NCI-H2196 (cell line): ENCODE results near the gene GTF2H1.
"Not testable (repeated sequence)": the region's sequence is repeated elsewhere in the genome, so short reads cannot be mapped to it uniquely, and the experiment has no call there.

ENCODE experiments used
- DNase-seq: peaks from one replicate; lab custom pipeline; 2025; ENCODE audit not compliant: unreplicated experiment; lab: John Stamatoyannopoulos, UW

Gene GTF2H1

DNA sequence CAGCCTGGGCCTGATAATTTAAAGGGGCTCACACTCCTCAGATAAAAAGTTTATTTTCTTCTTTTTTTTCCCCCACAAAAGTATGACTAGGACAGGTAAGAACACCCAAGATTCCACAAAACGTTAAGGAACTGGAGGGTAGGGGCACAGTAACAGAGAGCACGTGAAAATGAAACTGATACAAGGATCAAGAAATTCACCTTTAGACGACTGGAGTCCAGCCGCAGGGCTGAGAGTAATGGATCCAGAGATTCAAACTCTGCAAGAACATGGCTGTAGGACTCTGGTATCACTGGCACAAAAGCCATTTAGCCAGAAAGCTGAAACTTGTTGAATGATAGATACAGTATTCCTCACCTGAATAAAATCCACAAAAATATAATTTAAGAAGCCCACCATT lies 4.8 kb upstream of the GTF2H1 start:
- DNase-seq = no peak

DNA sequence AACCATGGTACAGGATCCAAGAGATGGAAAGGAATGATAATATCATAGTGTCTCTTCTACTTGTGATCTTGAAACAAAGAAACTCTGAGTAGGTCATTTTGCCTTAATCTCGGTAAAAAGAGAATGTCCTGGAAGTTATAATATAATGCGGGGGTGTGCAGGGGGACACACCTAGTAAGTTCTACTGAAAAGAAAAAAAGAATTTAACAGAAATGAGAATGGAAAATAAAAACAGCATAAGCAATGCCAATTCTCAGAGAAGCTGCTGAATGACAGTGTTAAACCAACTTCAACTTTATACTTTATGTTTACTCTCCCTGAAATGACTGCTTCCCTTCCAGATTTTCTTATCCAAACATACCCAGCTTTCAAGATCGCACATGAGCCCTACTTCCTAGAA lies 2.5 kb upstream of the GTF2H1 start:
- DNase-seq = no peak

DNA sequence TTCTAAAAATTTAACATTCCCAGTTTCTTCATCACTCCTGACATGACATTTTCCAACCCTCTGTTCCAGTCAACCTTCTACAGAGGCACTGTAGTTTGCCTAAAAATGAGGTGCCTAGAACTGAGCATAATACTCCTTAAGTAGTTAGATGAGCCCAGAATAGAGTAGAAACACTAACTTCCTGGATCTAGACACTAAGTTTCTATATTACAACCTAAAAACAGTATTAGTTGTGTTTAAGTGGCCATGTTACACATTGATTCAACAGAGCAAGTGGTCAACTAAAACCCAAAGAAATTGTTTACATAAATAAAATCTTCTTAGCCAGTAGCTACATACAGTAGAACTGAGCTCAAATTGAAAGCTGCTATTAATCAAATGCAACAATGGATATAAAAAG lies 1.8 kb upstream of the GTF2H1 start:
- DNase-seq = no peak

DNA sequence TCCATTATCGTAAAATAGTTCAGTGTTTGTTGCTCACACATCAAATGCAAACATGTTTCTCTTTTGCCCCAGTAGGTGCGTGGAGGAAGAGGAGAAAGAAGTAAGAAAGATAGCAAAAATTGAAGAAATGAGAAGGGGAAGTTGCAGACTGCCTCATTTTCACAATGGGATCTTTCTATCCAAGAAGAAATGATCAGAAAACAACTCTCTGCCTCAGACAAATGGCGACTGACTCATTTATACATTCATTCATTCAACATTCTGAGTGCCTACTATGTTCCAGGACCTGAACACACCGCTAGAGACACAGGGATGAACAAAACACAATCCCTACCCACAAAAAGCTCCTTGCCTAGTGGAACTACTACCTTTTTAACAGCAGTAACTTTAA lies 794 bp upstream of the GTF2H1 start:
- no peak for DNase-seq

DNA sequence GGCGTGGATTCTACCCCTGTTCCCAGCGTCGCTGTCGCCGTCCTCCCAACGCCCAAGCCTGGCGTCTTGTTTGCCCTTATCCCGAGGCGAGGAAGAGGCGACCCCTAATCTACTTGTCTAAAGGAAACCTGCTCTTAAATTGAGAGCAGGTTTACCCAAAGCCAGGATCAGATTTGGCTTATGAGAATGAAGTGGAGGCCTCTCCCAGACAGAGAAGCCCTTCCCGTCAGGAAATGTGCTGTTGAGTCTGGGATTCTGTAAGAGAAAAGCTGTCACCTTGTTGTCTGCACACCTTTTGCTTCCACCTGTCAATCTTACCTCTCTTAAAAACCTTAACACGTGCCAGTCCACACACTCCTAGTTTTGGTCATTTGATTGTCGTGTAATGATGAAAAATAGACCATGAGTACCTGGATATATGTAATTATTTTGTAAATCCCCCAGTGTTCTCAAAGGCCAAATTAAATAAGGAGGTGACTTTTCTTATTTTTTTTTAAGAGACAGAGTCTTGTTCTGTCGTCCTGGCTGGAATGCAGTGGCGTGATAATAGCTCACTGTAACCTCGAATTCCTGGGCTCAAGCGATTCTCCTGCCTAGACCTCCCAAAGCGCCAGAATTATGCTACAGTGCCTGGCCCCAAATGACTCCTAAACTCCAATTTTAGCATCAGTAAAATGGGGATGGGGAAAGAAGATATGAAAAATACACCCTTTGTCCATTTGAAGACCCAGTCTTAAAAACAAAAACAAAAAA lies 627 bp downstream of the GTF2H1 start:
- no peak for DNase-seq

DNA sequence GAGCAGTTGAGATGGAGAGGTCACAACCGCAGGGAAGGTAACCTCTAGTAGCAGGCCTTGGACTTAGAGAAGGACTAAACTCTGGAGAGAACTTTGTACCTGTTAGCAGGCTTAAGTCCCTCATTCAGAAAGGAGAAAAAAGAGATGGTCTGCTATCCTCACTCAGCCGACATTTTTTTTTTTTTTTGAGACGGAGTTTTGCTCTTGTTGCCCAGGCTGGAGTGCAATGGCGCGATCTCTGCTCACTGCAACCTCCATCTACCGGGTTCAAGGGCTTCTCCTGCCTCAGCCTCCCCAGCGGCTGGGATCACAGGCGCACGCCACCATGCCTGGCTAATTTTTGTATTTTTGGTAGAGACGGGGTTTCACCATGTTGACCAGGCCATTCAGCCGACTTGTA lies 1.5 kb downstream of the GTF2H1 start:
- not testable (repeated sequence) for DNase-seq

DNA sequence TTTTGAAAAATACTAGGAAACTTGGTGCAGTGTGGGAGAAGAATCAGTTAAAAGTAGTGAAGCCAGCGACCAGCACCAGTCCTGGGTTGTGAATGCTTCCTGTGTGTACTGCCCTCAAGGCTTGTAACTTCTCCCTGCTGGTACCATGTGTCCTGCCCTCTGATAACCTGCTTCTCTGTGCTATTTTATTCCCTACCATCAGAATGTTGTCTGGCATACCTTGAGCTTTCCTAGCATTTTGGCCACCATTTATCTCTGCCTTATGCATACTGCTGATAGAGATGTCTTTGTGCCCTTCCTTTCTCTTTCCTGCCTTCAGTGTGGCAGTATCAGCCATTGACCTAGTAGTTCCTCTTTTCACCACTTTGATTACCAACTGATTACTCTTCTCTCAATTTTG lies 2.0 kb downstream of the GTF2H1 start:
- no peak for DNase-seq

DNA sequence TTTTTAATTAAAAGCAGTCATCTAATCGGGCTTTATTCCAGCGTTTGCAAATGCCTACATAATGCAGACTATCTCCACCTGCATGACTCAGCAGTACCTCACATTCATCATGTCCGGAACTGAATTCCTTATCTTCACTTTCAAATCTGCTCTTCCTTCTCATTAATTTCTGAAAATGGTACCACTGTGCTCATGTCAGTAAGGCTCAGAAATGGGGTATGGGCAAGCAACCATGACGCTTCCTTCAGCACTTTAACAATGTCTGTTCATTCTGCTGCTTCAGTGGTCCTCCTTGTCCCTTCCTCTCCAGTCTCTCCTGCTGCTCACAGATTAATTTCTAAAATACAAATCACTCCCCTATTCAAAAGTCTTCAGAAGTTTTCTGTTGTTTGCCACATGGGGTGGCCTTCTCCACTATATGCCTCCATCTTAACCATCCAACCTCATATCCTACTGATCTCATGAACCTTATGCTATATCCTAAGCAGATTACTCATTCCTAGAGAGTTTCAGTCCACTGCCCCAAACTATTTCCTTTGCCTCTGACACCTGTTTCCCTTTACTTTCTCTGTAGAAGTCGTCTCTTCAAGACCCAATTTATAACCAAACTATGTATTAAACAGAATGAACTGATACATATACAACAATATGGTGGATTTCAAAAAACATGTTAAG lies 7.0 kb downstream of the GTF2H1 start:
- DNase-seq = no peak

DNA sequence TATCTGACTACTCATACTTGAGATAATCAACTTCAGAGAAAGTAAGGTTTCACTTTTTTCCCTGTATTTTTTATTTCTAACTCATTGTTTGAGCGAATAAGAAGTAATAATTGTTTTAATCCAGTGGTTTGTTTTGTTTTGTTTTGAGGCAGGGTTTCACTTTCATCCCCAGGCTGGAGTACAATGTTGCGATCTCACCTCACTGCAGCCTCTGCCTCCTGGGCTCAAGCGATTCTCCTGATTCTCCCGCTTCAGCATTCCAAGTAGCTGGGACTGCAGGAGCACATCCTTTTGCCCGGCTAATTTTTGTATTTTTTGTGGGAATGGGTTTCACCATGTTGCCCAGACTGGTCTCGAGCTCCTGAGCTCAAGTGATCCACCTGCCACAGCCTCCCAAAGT lies 8.6 kb downstream of the GTF2H1 start:
- no peak for DNase-seq

DNA sequence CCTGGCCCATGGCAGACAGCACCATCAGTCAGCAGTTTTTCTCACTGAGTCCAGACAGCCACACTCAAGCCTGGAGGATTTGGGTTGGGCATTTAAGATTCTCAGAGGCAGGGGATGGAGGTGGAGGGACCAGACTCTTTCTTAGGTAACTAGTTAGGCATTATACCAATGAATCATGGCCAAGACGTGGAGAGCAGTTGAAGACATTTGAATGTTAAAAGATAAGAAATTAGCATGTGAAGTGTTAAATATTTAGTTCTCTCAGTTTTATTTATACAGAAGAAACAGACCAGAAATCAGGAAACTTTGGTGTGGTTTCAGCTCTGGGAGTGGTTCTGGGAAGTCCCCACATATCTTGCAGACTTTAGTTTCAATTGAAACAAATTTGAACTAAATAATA lies 9.9 kb downstream of the GTF2H1 start:
- DNase-seq = no peak

DNA sequence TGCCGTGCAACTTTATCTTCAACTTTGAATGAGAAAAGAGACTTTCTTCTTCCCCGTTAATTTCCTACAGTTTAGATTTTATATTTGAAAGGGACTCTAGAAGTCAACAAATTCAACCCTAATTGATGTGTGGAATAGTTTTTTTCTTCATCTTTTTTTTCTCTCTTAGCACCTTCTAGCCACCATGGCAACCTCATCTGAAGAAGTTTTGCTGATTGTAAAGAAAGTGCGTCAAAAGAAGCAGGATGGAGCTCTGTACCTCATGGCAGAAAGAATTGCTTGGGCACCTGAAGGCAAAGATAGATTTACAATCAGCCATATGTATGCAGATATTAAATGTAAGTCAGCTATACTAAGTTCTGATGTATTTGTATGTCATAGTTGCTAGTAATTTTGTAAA lies 10.5 kb downstream of the GTF2H1 start:
- DNase-seq = no peak

DNA sequence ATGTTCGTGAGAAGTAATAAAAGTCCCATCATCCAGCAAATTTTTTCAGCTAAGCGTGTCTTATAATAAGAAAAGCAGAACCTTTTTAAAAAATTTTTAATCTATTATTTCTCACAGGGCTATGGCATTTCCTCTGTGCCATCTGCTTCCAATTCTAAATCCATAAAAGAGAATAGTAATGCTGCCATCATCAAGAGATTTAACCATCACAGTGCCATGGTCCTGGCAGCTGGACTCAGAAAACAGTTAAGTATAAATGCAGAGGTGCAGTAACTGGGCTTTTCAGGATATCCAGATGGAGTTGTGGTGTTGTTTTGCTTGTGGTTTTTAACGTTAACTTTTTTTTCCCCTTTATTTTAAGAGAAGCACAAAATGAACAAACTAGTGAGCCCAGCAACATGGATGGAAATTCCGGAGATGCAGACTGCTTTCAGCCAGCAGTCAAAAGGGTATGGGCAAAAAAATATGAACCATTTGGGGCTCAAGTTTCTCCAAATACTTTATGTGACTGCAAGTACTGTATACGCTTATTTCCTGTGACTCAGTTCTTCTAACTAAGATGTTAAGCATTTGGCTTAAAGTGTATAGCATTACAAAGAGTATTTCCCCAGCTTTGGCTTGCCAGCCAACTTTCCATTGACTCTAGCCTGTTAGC lies 25.2 kb downstream of the GTF2H1 start:
- no peak for DNase-seq

DNA sequence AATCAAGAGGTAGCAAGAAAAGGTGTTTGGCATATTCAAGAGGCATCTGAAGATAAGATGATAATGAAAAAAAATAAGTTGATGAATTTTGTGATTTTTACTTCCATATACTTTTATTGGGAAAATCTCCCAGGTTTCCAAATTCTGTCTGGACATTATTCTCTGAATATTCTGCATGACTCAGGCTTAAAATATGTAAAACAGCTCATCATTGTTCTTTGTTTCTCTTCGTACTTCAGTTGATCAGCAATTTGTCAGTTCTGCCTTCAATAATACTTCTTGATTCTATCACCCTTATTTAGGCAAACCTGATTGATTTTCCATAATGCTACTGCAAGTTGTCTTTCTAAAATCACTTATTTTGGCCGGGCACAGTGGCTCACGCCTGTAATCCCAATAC lies 30.2 kb downstream of the GTF2H1 start:
- DNase-seq = no peak

DNA sequence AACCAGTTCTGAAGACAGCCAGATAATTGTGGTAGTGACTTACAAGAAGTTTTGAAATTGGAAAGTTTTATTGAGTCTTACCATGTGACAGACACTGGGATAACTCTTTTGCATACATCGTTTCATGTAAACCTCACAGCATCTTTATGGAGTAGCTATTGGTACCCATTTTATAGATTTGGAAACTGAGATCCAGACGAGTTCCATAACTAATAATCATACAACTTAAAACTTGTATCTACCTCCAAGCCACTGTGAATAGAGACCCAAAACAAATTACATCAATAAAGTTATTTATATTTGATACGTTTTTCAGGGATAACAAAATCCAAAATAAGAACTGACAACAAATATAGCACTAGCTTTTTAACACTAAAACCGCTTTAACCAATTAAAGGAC lies 36.3 kb downstream of the GTF2H1 start:
- DNase-seq = no peak

DNA sequence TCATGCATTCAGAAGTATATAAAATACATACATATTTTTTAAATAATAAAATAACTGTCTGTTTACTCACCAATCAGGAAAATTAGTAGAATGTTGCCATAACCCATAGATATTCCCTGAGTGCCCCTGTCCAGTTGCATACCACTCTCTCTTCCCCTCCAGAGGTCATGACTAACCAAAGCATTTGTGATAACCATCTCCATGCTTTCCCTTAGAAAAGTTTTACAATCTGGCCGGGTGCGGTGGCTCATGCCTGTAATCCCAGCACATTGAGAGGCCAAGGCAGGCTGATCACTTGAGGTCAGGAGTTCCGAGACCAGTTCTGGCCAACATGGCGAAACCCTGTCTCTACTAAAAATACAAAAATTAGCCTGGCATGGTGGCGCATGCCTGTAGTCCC lies 38.8 kb downstream of the GTF2H1 start:
- DNase-seq = no peak

DNA sequence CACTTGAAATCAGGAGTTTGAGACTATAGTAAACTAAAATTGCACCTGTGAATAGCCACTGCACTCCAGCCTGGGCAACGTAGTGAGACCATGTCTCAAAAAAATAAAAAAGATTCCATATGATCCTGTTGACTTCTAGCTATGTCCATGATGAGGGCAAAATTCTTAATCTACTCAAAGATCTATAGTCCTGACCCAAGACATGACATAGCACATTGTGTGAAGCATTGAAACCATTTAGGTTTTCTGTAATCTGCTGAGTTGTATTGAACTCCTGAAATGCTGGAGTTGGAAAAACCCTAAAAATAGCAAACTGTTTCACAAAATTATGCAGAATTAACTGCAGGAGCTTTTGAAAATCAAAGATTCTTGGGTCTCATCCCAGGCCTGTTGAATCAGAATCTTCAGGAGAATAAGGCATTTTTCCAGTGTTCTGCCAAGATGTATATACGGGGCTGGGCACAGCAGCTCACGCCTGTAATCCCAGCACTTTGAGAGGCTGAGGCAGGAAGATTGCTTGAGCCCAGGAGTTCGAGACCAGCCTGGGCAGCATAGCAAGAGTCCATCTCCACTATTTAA lies 42.2 kb downstream of the GTF2H1 start:
- no peak for DNase-seq

DNA sequence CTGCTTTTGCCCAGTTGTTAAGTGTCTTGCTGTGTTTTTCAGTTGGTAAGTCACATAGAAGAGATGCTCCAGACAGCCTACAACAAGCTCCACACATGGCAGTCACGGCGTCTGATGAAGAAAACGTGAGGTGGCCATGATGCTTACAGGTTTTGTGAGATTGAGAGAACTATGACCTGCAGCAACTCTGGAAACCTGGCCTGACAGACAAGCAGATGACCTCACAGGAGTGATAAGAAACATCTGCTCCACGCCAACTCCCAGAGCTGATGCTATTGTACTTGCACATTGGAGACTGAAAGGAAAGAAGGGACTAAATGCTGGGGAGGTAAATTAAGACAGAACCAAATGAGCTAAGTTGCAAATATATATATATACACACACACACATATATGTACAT lies 43.4 kb downstream of the GTF2H1 start:
- DNase-seq = no peak

DNA sequence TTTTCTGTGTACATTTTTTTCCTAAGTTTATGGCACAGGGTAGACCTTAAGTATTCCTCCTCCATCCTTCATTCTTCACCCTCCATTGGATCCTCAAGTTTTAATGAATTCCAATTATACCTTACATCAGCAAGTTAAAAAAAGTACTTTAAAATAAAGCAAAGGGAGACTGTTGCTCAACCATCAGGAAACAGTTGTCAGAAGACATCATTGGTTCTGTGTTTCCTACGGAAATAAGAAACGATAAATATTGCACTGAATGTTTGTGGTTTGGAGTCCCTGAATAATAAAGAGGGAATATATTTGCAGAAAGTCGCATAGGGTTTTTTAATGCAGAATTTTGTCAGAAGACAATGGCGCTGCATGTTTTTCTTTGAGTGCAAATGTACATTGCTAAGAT lies 43.9 kb downstream of the GTF2H1 start:
- DNase-seq = no peak

DNA sequence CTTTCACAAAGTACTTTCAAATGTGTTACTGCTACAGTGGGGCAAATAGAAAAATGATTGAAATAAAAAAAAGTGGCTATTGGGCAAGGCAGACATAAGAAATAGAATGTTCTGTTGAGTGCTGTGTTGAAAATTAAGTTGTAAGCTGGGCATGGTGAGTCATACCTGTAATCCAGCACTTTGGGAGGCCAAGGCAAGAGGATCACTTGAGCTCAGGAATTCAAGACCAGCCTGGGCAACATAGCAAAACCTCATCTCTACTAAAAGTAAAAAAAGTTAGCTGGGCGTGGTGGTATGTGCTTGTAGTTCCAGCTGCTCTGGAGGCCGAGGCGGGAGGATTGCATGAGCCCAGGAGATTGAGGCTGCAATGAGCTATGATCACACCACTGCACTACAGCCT lies 45.1 kb downstream of the GTF2H1 start:
- DNase-seq = no peak

DNA sequence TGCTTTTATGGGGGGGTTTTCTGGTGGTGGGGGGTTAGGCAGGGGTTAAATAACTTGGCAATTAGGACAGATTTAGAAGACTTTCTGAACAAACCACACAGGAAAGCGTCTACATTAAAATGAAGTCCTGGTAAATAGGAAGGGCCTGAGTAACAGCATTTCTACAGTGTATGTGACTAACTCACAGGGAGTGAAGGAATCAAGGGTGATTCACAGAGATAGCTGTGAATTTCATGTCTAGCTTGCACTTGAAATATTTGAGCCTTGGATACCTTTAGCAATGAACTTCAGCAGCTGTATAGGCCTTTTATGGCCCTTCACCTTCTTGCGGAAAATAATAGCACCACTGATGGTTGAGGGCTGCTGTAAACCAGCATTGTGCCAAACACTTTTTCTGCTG lies 45.9 kb downstream of the GTF2H1 start:
- no peak for DNase-seq

DNA sequence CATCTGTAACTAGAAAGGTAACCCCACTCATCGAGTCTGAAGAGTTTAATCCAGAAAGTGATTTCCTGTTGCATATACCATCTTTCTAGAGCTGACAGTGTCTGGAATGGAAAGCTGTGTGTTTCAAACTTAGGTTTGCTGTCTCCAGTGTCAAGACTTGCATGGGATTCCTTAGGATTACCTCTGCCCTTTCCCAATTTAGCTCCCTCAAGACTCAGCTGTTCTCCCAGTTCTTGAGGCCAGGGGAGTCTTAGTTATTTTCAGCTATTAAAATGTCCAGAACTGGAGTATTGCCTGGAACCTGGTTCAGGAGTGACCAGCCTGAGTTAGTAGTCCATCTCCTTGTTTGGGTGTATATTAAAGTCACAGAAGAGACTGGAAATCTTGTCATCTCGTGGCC lies 47.0 kb downstream of the GTF2H1 start:
- DNase-seq = no peak

DNA sequence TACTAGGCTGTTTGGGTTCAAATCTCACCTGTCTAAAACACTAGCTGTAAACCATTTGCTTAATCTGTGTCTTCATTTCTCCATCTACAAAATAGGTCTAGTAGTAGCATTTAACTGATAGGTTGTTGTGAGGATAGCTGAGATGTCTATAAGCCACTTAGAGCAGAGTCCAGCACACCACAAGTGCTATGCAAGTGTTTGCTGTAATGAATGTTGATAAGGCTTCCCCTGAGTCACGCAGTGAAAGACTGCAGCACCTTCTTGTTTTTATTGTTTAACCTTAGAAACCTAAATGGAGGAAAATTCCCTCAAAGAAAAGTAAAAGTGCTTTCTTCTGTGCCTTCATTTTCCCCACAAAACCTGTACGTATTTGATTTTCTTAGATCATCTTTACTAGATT lies 48.9 kb downstream of the GTF2H1 start:
- no peak for DNase-seq
